Loucy (cell line): ENCODE results near the gene CHST9.

Source experiments
- EZH2phosphoT487 ChIP-seq: fragments of 200-600 bp; IDR thresholded peaks from 2 replicates; pipeline ENCODE4 v1.6.1; 2018; ENCODE audit warnings: antibody characterized with exemption, mild to moderate bottlenecking, moderate library complexity, borderline replicate concordance
- TF ChIP-seq, protein P1 (sequence below): fragments of 200-600 bp; sonication (generic); conservative IDR thresholded peaks from 2 replicates; pipeline ENCODE4 v1.5.1; 2014; ENCODE audit warnings: mild to moderate bottlenecking, antibody characterized with exemption, low read length

DNA sequence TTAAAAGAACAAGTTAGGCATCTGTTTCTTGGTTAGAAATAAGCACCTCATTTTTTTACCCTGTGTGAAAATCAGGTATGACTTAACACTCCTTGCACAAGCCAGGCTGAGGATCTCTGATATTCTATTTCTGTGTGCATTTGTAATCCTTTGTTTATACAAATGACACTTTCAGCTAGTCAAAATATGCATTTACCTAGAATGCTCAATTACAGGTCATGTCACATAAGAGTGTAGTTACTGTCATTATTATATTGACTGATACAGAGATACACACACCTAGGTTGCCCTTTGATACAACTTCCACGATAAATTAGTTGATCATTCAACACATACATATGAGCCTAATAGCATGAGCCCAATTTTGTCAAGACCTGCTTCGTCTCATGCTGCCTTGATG, 144.3 kb downstream of the CHST9 start:
- TF ChIP-seq, protein P1, sequence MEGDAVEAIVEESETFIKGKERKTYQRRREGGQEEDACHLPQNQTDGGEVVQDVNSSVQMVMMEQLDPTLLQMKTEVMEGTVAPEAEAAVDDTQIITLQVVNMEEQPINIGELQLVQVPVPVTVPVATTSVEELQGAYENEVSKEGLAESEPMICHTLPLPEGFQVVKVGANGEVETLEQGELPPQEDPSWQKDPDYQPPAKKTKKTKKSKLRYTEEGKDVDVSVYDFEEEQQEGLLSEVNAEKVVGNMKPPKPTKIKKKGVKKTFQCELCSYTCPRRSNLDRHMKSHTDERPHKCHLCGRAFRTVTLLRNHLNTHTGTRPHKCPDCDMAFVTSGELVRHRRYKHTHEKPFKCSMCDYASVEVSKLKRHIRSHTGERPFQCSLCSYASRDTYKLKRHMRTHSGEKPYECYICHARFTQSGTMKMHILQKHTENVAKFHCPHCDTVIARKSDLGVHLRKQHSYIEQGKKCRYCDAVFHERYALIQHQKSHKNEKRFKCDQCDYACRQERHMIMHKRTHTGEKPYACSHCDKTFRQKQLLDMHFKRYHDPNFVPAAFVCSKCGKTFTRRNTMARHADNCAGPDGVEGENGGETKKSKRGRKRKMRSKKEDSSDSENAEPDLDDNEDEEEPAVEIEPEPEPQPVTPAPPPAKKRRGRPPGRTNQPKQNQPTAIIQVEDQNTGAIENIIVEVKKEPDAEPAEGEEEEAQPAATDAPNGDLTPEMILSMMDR = no peak
- TF ChIP-seq EZH2phosphoT487 = no peak
